T-helper 1 cell treated with Interleukin-12 subunit alpha and Interleukin-12 subunit beta and Interleukin-4 antibody, amounts not matched to agents 30 ng/mL and 1 ng/mL, for 36 hours (primary cell): ENCODE results near the gene PPM1M. TPM values are rescaled to one million over a fixed set of nuclear protein-coding genes. Genes with fewer than 3 reads are reported as not detected.

Experiments used
- intact Hi-C: fragments of 100-400 bp; cut with micrococcal nuclease; formaldehyde crosslinking; loops from one replicate; pipeline ENCODE4 v1.15.1; 2024
- total RNA-seq: library from RNA; stranded (reverse); gene quantifications from 2 replicates; pipeline ENCODE4 v1.2.3, GENCODE V29; 2022

PPM1M gene
- total RNA-seq, 1 donor from 2014 or later, result 82.2 TPM

DNA sequence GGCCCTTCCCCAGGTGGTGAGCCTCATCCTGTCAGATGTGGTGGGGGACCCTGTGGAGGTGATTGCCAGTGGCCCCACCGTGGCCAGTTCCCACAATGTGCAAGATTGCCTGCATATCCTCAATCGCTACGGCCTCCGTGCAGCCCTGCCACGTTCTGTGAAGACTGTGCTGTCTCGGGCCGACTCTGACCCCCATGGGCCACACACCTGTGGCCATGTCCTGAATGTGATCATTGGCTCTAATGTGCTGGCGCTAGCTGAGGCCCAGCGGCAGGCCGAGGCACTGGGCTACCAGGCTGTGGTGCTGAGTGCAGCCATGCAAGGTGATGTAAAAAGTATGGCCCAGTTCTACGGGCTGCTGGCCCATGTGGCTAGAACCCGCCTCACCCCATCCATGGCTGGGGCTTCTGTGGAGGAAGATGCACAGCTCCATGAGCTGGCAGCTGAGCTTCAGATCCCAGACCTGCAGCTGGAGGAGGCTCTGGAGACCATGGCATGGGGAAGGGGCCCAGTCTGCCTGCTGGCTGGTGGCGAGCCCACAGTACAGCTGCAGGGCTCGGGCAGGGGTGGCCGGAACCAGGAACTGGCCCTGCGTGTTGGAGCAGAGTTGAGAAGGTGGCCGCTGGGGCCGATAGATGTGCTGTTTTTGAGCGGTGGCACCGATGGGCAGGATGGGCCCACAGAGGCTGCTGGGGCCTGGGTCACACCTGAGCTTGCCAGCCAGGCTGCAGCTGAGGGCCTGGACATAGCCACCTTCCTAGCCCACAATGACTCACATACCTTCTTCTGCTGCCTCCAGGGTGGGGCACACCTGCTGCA lies 46.9 kb downstream of the PPM1M start:
- intact Hi-C loops, result no loop called here

GRCh38 chr3:52293491-52294319 lies 48.1 kb downstream of the PPM1M start:
- intact Hi-C loops, result no loop called here

- intact Hi-C loops, result no loop called here
Observed at GRCh38 chr3:52294320-52295150, 49.0 kb downstream of the PPM1M start.

DNA sequence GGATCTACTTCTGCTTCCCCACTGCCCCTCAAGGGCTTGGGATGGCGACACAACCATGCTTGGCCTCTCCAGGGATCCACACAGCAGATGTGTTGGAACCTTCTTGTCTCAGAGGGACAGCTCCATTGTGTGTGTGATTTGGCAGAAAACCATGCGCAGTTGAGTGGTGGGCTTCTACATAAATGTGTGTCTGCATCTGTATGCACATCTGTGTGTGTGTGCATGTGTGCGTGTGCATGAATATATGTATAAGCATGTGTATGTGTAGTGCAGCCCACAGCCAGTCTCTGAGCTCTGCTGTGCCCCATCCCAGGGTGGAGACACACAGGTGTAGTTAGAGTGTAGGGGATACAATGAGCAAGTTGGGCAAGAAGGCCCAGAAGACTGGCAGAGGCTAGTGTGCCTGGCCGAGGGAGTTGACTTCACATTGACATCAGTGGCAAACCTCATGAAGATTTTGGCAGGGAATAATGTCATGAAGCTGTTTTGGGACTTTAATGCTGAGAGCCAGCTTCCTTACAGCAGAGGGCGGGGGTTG lies 50.2 kb downstream of the PPM1M start:
- intact Hi-C loops, result no loop called here

DNA sequence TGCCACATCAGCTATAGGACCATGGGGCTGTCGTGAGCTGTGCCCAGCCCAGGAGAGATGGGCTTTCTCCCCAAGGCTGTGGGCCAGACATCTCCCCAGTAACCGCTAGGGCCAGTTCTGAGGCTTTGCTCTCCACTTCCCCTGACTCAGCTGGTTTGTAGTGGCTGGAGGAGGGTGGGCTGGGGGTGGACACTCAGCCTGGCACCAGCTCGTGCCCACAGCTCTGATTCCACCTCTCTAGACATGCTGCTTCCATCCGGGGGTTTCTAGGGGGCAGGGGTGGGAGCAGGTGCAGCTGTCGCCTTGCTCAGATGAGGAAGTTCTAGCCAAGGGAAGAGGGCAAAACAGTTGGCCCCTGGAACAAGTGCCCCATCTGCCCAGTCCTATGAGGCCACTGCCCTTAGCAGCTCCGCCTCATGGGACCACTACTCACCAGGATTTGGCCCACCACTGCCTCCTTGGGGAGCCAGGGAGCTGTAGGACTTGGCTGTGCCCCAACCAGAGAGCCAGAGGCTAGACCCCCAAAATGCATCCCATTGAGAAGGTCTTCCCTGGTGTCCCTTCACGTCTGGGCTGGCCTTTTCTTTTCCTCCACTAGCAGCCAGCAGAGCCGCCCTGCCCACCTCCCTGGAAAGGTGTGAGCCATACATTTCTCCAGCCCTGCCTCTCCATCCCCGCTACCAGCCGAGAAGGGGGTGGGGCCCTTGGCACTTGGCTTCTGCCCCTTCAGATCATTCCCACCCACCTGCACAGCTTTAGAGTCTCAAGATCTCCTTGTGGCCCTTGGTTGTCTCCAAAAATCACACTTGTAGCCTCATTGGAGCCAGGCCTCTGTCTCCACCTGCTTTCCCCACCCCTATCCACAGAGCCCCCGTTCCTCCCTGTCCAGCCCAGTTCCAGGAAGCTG lies 51.9 kb downstream of the PPM1M start:
- intact Hi-C loops, result no loop called here

GRCh38 chr3:52298149-52299098 lies 52.9 kb downstream of the PPM1M start:
- intact Hi-C loops, result no loop called here

GRCh38 chr3:52299247-52299878 lies 53.8 kb downstream of the PPM1M start:
- intact Hi-C loops, result no loop called here

Other genes starting within 250 kb of the PPM1M start
- gene RPL29, start 249.9 kb upstream of the PPM1M start, total RNA-seq, result 1,242 and 1,243 TPM in 2 replicates
- 40.7 and 41.2 TPM in 2 replicates for gene DUSP7, start 189.2 kb upstream of the PPM1M start, total RNA-seq
- 16.8 and 19.6 TPM in 2 replicates for gene POC1A, start 91.3 kb upstream of the PPM1M start, total RNA-seq
- 78.5 and 81.4 TPM in 2 replicates for gene ALAS1, start 47.6 kb upstream of the PPM1M start, total RNA-seq
- 0.34 and 0.49 TPM in 2 replicates for gene TLR9, start 20.1 kb upstream of the PPM1M start, total RNA-seq
- gene TWF2, start 6.6 kb upstream of the PPM1M start, total RNA-seq, result 117 and 132 TPM in 2 replicates
- 127 and 130 TPM in 2 replicates for gene WDR82, start 32.9 kb downstream of the PPM1M start, total RNA-seq
- 20.8 and 23.1 TPM in 2 replicates for gene GLYCTK, start 42.1 kb downstream of the PPM1M start, total RNA-seq
- gene DNAH1, start 70.6 kb downstream of the PPM1M start, total RNA-seq, result 27.1 and 30.1 TPM in 2 replicates
- gene BAP1, start 164.2 kb downstream of the PPM1M start, total RNA-seq, result 93.4 and 98.6 TPM in 2 replicates
- 6.8 and 9.9 TPM in 2 replicates for gene PHF7, start 164.9 kb downstream of the PPM1M start, total RNA-seq
- not detected in 2 replicates for gene SEMA3G, start 199.3 kb downstream of the PPM1M start, total RNA-seq
- gene TNNC1, start 208.3 kb downstream of the PPM1M start, total RNA-seq, result 0.74 and 1.3 TPM in 2 replicates
- 81.1 and 84.9 TPM in 2 replicates for gene NISCH, start 209.8 kb downstream of the PPM1M start, total RNA-seq
- 0.12 and 1.0 TPM in 2 replicates for gene STAB1, start 249.6 kb downstream of the PPM1M start, total RNA-seq